ENCODE results near the gene UNC5C. TPM values are rescaled to one million over a fixed set of nuclear protein-coding genes. Genes with fewer than 3 reads are reported as not detected.
A peak's percentile ranks its signal among the peaks of the same experiment; 100 is the strongest.

Gene UNC5C
- total RNA-seq, 1 donor from 2014 or later: 12.0 TPM

GRCh38 chr4:95193391-95194224, 355.2 kb downstream of the UNC5C start:
- H3K9me3 ChIP-seq: no peaks in the 10 kb centered on the region
- no peak for DNase-seq (ENCODE audit: extremely low spot score in 2 of 2)
- intact Hi-C loops (cut with DNase I): no loop called here

GRCh38 chr4:95191537-95191936, 357.2 kb downstream of the UNC5C start:
- DNase-seq (ENCODE audit: extremely low spot score in 2 of 2): no peak

More at GRCh38 chr4:95193391-95194224, 355.2 kb downstream of the UNC5C start:
- no peaks in the 10 kb centered on the region for H3K27me3 ChIP-seq
- H3K4me1 ChIP-seq: no peaks in the 10 kb centered on the region
- no peak overlapping the region for H3K4me3 ChIP-seq
- no peak overlapping the region for H3K27ac ChIP-seq
- no peak for TF ChIP-seq POLR2A (IDR thresholded peaks at IDR 0.05)
- TF ChIP-seq POLR2AphosphoS5 (IDR thresholded peaks at IDR 0.05; ENCODE audit: insufficient read depth in 1 of 2, low read depth in 1 of 2): no peak
- TF ChIP-seq, protein P1, sequence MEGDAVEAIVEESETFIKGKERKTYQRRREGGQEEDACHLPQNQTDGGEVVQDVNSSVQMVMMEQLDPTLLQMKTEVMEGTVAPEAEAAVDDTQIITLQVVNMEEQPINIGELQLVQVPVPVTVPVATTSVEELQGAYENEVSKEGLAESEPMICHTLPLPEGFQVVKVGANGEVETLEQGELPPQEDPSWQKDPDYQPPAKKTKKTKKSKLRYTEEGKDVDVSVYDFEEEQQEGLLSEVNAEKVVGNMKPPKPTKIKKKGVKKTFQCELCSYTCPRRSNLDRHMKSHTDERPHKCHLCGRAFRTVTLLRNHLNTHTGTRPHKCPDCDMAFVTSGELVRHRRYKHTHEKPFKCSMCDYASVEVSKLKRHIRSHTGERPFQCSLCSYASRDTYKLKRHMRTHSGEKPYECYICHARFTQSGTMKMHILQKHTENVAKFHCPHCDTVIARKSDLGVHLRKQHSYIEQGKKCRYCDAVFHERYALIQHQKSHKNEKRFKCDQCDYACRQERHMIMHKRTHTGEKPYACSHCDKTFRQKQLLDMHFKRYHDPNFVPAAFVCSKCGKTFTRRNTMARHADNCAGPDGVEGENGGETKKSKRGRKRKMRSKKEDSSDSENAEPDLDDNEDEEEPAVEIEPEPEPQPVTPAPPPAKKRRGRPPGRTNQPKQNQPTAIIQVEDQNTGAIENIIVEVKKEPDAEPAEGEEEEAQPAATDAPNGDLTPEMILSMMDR (IDR thresholded peaks at IDR 0.05): no peak
- no peaks in the 10 kb centered on the region for H3K36me3 ChIP-seq

GRCh38 chr4:95190751-95191436, 357.9 kb downstream of the UNC5C start:
- Histone ChIP-seq H3K4me1 (no peaks in the 10 kb centered on the region), H3K9me3 (no peaks in the 10 kb centered on the region), H3K4me3 (no peak overlapping the region), H3K27ac (peak overlapping the region; percentile 2), H3K27me3 (no peaks in the 10 kb centered on the region), H3K36me3 (no peaks in the 10 kb centered on the region)
- intact Hi-C loops (cut with DNase I): no loop called here
- TF ChIP-seq POLR2AphosphoS5 (IDR thresholded peaks at IDR 0.05; ENCODE audit: insufficient read depth in 1 of 2, low read depth in 1 of 2) (peak; percentile 10 to 68), POLR2A (IDR thresholded peaks at IDR 0.05) (no peak)
- TF ChIP-seq, protein P1 (IDR thresholded peaks at IDR 0.05): no peak
- no peak for DNase-seq (ENCODE audit: extremely low spot score in 2 of 2)

More at GRCh38 chr4:95191537-95191936, 357.2 kb downstream of the UNC5C start:
- intact Hi-C loops (cut with DNase I): no loop called here
- TF ChIP-seq POLR2A (IDR thresholded peaks at IDR 0.05) (no peak), POLR2AphosphoS5 (IDR thresholded peaks at IDR 0.05; ENCODE audit: insufficient read depth in 1 of 2, low read depth in 1 of 2) (no peak)
- TF ChIP-seq, protein P1 (IDR thresholded peaks at IDR 0.05): no peak
- H3K27me3 ChIP-seq: no peaks in the 10 kb centered on the region
- H3K4me3 ChIP-seq: no peak overlapping the region
- no peaks in the 10 kb centered on the region for H3K4me1 ChIP-seq
- no peaks in the 10 kb centered on the region for H3K9me3 ChIP-seq
- no peaks in the 10 kb centered on the region for H3K36me3 ChIP-seq
- H3K27ac ChIP-seq: no peak overlapping the region

- TF ChIP-seq POLR2AphosphoS5 (IDR thresholded peaks at IDR 0.05; ENCODE audit: insufficient read depth in 1 of 2, low read depth in 1 of 2) (no peak), POLR2A (IDR thresholded peaks at IDR 0.05) (no peak)
- TF ChIP-seq, protein P1 (IDR thresholded peaks at IDR 0.05): no peak
- intact Hi-C loops (cut with DNase I): no loop called here
- no peaks in the 10 kb centered on the region for H3K4me1 ChIP-seq
Observed at GRCh38 chr4:95188701-95189370, 359.9 kb downstream of the UNC5C start.

More at GRCh38 chr4:95188701-95189370, 359.9 kb downstream of the UNC5C start:
- no peak for DNase-seq (ENCODE audit: extremely low spot score in 2 of 2)
- no peak overlapping the region for H3K27ac ChIP-seq
- H3K9me3 ChIP-seq: no peaks in the 10 kb centered on the region
- no peak overlapping the region for H3K4me3 ChIP-seq
- H3K27me3 ChIP-seq: no peaks in the 10 kb centered on the region
- H3K36me3 ChIP-seq: no peaks in the 10 kb centered on the region

All from vagina (tissue), 2 donors.